BLaER1 treated with 17β-estradiol and CSF1 and Interleukin-3, amounts not matched to agents 10 nM and 100 nM (cell line): ENCODE measurements around the gene SLIT3.

Experiments used
- H3K27ac ChIP-seq, 11 experiments: shearing (Covaris generic); formaldehyde crosslinking; 2 replicates each; pipeline ENCODE4 v1.8.1; 2022
- H3K27me3 ChIP-seq, 11 experiments: shearing (Covaris generic); formaldehyde crosslinking; 2 replicates each; pipeline ENCODE4 v1.8.1; 2022
- H3K36me3 ChIP-seq, 11 experiments: shearing (Covaris generic); formaldehyde crosslinking; 2 replicates each; pipeline ENCODE4 v1.8.1; 2022
- H3K4me1 ChIP-seq, 10 experiments: shearing (Covaris generic); formaldehyde crosslinking; 2 replicates each; pipeline ENCODE4 v1.8.1; 2022
- H3K4me2 ChIP-seq, 11 experiments: shearing (Covaris generic); formaldehyde crosslinking; 2 replicates each; pipeline ENCODE4 v1.8.1; 2022
- H3K4me3 ChIP-seq, 10 experiments: shearing (Covaris generic); formaldehyde crosslinking; 2 replicates each; pipeline ENCODE4 v1.8.1; 2022
- H3K9ac ChIP-seq, 11 experiments: shearing (Covaris generic); formaldehyde crosslinking; 2 replicates each; pipeline ENCODE4 v1.8.1; 2022
- H3K9me3 ChIP-seq, 11 experiments: shearing (Covaris generic); formaldehyde crosslinking; replicated peaks in 1 of 11; 2 replicates each; pipeline ENCODE4 v1.8.1; 2022
- H4K20me1 ChIP-seq, 11 experiments: shearing (Covaris generic); formaldehyde crosslinking; 2 replicates each; pipeline ENCODE4 v1.8.1; 2022
- Cebpa-rat ChIP-seq, 11 experiments: shearing (Covaris generic); IDR thresholded peaks; 2 replicates each; pipeline ENCODE4 v1.8.1; 2022

SLIT3 gene

DNA sequence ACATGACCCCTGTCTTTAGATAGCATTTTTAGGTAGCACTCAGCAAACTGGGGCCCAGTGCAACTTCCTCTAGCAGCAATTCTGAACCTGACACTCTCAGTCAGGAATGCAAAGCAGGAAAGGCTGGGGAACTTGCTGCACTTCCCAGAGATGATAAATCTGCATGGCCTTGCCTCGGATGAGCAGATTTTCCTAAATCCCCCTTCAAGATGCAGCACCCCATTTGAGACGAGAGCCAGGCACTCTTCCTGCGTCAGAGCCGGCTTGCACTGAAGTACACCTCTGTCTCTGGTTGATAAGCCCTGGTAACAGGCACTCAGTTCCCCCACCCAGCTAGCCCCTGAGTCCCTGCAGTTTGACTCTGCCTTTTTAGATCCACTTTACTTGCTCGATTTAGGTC, 425.1 kb downstream of the SLIT3 start:
- Histone ChIP-seq H4K20me1 (0 out of 22 replicates have a peak, but pooled peaks cover 0 to 6% (median 0%) of the 10 kb centered on the region in 11 experiments), H3K4me2 (peak overlapping the region in 8 of 11 experiments; percentile 0 to 25 (median 16); a peak in 7 of 22 replicates), H3K4me3 (no peak overlapping the region), H3K9ac (no peak overlapping the region), H3K4me1 (peaks cover 36 to 51% (median 44%) of the 10 kb centered on the region in 10 experiments), H3K27ac (no peak overlapping the region), H3K36me3 (no peaks in the 10 kb centered on the region), H3K9me3 (no peaks in the 10 kb centered on the region), H3K27me3 (0 out of 22 replicates have a peak, but pooled peaks cover 0 to 5% (median 0%) of the 10 kb centered on the region in 11 experiments)
- no peak for TF ChIP-seq Cebpa-rat (IDR thresholded peaks at IDR 0.05)

GRCh38 chr5:168874713-168875380, 426.1 kb downstream of the SLIT3 start:
- Histone ChIP-seq H3K4me2 (peak overlapping the region in 4 of 11 experiments; percentile 0 to 25 (median 20); a peak in 3 of 22 replicates), H3K36me3 (no peaks in the 10 kb centered on the region), H3K4me1 (peaks cover 28 to 42% (median 35%) of the 10 kb centered on the region in 10 experiments), H3K9me3 (no peaks in the 10 kb centered on the region), H4K20me1 (0 out of 22 replicates have a peak, but pooled peaks cover 0 to 6% (median 0%) of the 10 kb centered on the region in 11 experiments), H3K4me3 (no peak overlapping the region), H3K27me3 (0 out of 22 replicates have a peak, but pooled peaks cover 0 to 5% (median 0%) of the 10 kb centered on the region in 11 experiments), H3K9ac (no peak overlapping the region), H3K27ac (no peak overlapping the region)
- no peak for TF ChIP-seq Cebpa-rat (IDR thresholded peaks at IDR 0.05)

GRCh38 chr5:168872246-168872645, 428.7 kb downstream of the SLIT3 start:
- Histone ChIP-seq H3K9me3 (no peaks in the 10 kb centered on the region), H3K4me3 (no peak overlapping the region), H3K27me3 (0 out of 22 replicates have a peak, but pooled peaks cover 0 to 2% (median 0%) of the 10 kb centered on the region in 11 experiments), H3K4me1 (peaks cover 3 to 15% (median 10%) of the 10 kb centered on the region in 10 experiments; a peak in 19 of 20 replicates), H3K9ac (no peak overlapping the region), H3K4me2 (no peak overlapping the region), H3K27ac (no peak overlapping the region), H3K36me3 (no peaks in the 10 kb centered on the region), H4K20me1 (no peaks in the 10 kb centered on the region)
- no peak for TF ChIP-seq Cebpa-rat (IDR thresholded peaks at IDR 0.05)

GRCh38 chr5:168870910-168871309, 430.0 kb downstream of the SLIT3 start:
- Histone ChIP-seq H4K20me1 (no peaks in the 10 kb centered on the region), H3K27me3 (no peaks in the 10 kb centered on the region), H3K27ac (no peak overlapping the region), H3K4me2 (no peak overlapping the region), H3K36me3 (no peaks in the 10 kb centered on the region), H3K9ac (no peak overlapping the region), H3K4me1 (peaks cover 0 to 10% (median 7%) of the 10 kb centered on the region in 10 experiments; a peak in 12 of 20 replicates), H3K4me3 (no peak overlapping the region), H3K9me3 (no peaks in the 10 kb centered on the region)
- no peak for TF ChIP-seq Cebpa-rat (IDR thresholded peaks at IDR 0.05)

GRCh38 chr5:168869615-168870227, 431.2 kb downstream of the SLIT3 start:
- Histone ChIP-seq H3K27ac (no peak overlapping the region), H3K4me2 (no peak overlapping the region), H4K20me1 (no peaks in the 10 kb centered on the region), H3K9ac (no peak overlapping the region), H3K4me3 (no peak overlapping the region), H3K4me1 (no peaks in the 10 kb centered on the region; a peak in 1 of 20 replicates), H3K36me3 (no peaks in the 10 kb centered on the region), H3K9me3 (no peaks in the 10 kb centered on the region), H3K27me3 (no peaks in the 10 kb centered on the region)
- TF ChIP-seq Cebpa-rat (IDR thresholded peaks at IDR 0.05): no peak

- no peaks in the 10 kb centered on the region; a peak in 1 of 20 replicates for H3K4me1 ChIP-seq
- H3K9me3 ChIP-seq: no peaks in the 10 kb centered on the region
- no peak overlapping the region for H3K9ac ChIP-seq
- H3K27me3 ChIP-seq: no peaks in the 10 kb centered on the region
- H3K27ac ChIP-seq: no peak overlapping the region
- no peaks in the 10 kb centered on the region for H4K20me1 ChIP-seq
- H3K36me3 ChIP-seq: no peaks in the 10 kb centered on the region
- H3K4me3 ChIP-seq: no peak overlapping the region
- 0 out of 22 replicates have a peak overlapping the region, but pooled peaks of 1 of the 11 experiments have one; percentile 10 for H3K4me2 ChIP-seq
- no peak for TF ChIP-seq Cebpa-rat (IDR thresholded peaks at IDR 0.05)
Observed at GRCh38 chr5:168867241-168867640, 433.7 kb downstream of the SLIT3 start.

DNA sequence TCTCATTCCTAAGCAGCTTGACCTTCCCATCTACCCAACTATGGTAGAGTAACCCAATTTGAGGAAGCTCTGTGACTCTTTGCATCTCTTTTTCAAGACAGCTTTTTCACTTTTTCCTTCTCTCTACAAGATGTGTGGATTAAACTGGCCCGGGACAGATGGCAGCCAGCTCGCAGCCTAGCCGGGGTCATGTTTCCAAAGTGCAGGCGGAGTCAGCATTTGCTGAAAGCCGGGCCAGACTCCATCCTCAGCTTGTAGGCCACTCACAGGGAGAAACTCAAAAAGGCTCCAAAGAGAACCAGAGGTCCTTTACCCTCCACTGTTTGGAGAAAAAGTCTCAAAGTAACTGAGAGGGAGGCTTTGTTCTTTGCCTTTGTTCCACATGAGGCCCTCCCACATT, 435.0 kb downstream of the SLIT3 start:
- H3K36me3 ChIP-seq: no peaks in the 10 kb centered on the region
- no peak overlapping the region for H3K27ac ChIP-seq
- H3K4me3 ChIP-seq: no peak overlapping the region
- no peaks in the 10 kb centered on the region; a peak in 1 of 20 replicates for H3K4me1 ChIP-seq
- H3K27me3 ChIP-seq: no peaks in the 10 kb centered on the region
- no peak overlapping the region for H3K9ac ChIP-seq
- H4K20me1 ChIP-seq: no peaks in the 10 kb centered on the region
- no peak overlapping the region for H3K4me2 ChIP-seq
- no peak for TF ChIP-seq Cebpa-rat (IDR thresholded peaks at IDR 0.05)
- H3K9me3 ChIP-seq: no peaks in the 10 kb centered on the region

DNA sequence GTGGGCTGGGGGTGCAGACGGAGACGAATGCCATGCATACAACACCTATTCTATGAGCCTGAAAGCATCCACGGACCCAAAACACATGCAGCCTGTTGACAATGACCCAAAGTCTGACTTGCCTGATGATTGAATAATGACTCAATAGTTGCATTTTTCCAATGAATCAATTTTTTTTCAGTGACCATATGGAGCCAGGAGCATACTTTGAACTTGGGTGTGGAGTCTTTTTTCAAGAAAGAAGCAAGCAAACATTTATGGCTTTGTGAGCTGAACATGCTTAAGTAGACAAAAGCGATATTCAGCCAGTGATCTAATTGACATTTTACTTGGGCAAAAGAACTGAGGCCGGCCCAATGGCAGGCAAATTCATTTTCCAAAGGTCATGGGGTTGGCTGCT, 437.9 kb downstream of the SLIT3 start:
- H3K4me3 ChIP-seq: no peak overlapping the region
- H3K4me2 ChIP-seq: no peak overlapping the region
- H3K9ac ChIP-seq: no peak overlapping the region

DNA sequence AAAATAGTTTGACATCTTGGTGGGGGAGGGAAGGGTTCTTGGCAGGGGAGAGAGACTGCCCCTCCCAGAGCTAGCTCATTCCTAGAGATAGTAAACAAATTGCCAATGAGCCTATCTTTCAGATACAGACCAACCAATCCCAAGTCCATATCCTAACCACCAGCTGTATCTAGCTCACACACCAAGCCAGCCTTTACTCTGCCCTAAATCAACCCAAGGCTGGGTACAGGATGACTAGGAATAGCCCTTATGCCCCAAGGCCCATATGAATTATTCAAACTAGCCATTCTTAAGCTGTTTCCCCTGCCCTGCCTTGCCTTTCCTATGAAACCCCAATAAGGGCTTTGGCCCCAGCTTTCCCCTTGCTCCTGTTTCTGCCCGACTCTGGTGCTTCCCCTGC, 440.4 kb downstream of the SLIT3 start:
- Histone ChIP-seq H4K20me1 (no peaks in the 10 kb centered on the region), H3K4me3 (no peak overlapping the region), H3K4me2 (no peak overlapping the region), H3K36me3 (no peaks in the 10 kb centered on the region), H3K9ac (no peak overlapping the region), H3K27ac (no peak overlapping the region), H3K9me3 (no peaks in the 10 kb centered on the region), H3K4me1 (no peaks in the 10 kb centered on the region), H3K27me3 (no peaks in the 10 kb centered on the region)
- TF ChIP-seq Cebpa-rat (IDR thresholded peaks at IDR 0.05): no peak

More for the DNA sequence above, 437.9 kb downstream of the SLIT3 start:
- H3K4me1 ChIP-seq: no peaks in the 10 kb centered on the region; a peak in 1 of 20 replicates
- no peak overlapping the region for H3K27ac ChIP-seq
- H3K27me3 ChIP-seq: no peaks in the 10 kb centered on the region
- H3K9me3 ChIP-seq: no peaks in the 10 kb centered on the region
- H3K36me3 ChIP-seq: no peaks in the 10 kb centered on the region
- no peak for TF ChIP-seq Cebpa-rat (IDR thresholded peaks at IDR 0.05)
- H4K20me1 ChIP-seq: no peaks in the 10 kb centered on the region
